Type B pancreatic cell (in vitro differentiated cells): ENCODE measurements around the gene MADD. TPM values are rescaled to one million over a fixed set of nuclear protein-coding genes. Genes with fewer than 3 reads are reported as not detected.

Experiments
- DNase-seq: peaks from one replicate; pipeline ENCODE4 v3.0.0; 2021; ENCODE audit warnings: mixed read lengths; ENCODE audit not compliant: unreplicated experiment; ENCODE audit errors: extremely low spot score
- H3K27ac Mint-ChIP-seq: 2 replicates; pipeline ENCODE4 v1.8.0; 2021; ENCODE audit warnings: mild to moderate bottlenecking, mixed read lengths
- H3K27me3 Mint-ChIP-seq: 2 replicates; pipeline ENCODE4 v1.8.0; 2021; ENCODE audit warnings: mixed read lengths
- H3K36me3 Mint-ChIP-seq: 2 replicates; pipeline ENCODE4 v1.8.0; 2021; ENCODE audit warnings: mixed read lengths
- H3K4me1 Mint-ChIP-seq: one replicate; pipeline ENCODE4 v1.8.0; 2021; ENCODE audit warnings: mixed read lengths; ENCODE audit not compliant: unreplicated experiment
- H3K4me3 Mint-ChIP-seq: 2 replicates; pipeline ENCODE4 v1.8.0; 2021; ENCODE audit warnings: mild to moderate bottlenecking, mixed read lengths
- H3K9me3 Mint-ChIP-seq: 2 replicates; pipeline ENCODE4 v1.8.0; 2021; ENCODE audit warnings: mixed read lengths
- total RNA-seq: library from RNA; stranded (reverse); gene quantifications from 2 replicates; pipeline ENCODE4 v1.2.1, GENCODE V29; 2021; ENCODE audit warnings: low replicate concordance
- TF ChIP-seq, protein P1 (sequence below): fragments of 200-600 bp; sonication (generic); conservative IDR thresholded peaks from 2 replicates; pipeline ENCODE4 v1.5.0; 2021; ENCODE audit warnings: antibody characterized with exemption, mild to moderate bottlenecking

Gene MADD
- total RNA-seq, 1 donor from 2014 or later, result 47.7 TPM

DNA sequence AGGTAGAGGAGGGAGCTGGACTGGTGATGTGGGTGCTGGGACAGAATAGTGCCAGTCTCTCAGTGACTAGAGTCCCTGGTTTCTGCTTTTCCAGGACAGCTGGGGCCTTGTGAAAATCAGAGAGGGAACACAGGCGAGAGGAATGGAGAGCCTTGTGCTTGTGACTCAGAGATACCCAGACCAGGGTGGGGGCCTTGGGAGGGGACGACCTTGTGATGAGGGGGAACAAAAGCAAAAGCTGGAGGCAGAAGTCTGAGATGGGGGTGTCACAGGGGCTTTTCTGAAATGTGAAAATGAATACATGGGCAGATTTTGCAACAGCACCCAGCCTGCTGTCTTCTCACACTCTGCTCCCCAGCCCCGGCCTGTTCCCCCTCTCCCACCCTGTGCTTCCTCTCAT is 15.5 kb upstream of the MADD start:
- Mint-ChIP-seq H3K4me3 (peak overlapping the region; percentile 54), H3K9me3 (no peaks in the 10 kb centered on the region), H3K27ac (peak overlapping the region; percentile 48), H3K4me1 (peaks cover 33% of the 10 kb centered on the region), H3K36me3 (no peaks in the 10 kb centered on the region), H3K27me3 (no peaks in the 10 kb centered on the region)
- TF ChIP-seq, protein P1, sequence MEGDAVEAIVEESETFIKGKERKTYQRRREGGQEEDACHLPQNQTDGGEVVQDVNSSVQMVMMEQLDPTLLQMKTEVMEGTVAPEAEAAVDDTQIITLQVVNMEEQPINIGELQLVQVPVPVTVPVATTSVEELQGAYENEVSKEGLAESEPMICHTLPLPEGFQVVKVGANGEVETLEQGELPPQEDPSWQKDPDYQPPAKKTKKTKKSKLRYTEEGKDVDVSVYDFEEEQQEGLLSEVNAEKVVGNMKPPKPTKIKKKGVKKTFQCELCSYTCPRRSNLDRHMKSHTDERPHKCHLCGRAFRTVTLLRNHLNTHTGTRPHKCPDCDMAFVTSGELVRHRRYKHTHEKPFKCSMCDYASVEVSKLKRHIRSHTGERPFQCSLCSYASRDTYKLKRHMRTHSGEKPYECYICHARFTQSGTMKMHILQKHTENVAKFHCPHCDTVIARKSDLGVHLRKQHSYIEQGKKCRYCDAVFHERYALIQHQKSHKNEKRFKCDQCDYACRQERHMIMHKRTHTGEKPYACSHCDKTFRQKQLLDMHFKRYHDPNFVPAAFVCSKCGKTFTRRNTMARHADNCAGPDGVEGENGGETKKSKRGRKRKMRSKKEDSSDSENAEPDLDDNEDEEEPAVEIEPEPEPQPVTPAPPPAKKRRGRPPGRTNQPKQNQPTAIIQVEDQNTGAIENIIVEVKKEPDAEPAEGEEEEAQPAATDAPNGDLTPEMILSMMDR, result no peak
- DNase-seq, result no peak

DNA sequence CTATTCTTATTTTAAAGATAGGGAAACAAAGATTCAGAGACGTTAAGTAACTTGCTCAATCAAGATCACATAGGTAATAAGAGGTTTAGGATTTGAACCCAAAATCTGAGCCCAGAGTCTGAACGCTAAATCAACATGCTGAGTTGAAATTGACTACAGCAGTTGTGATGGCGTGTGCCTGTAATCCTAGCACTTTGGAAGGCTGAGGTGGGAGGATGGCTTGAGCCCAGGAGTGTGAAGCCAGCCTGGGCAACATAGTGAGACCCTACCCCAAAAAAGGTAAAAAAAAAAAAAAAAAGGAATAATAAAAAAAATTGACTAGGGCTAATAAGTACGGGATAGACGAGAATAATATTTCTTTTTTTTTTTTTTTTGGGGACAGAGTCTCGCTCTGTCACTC is 13.6 kb upstream of the MADD start:
- peaks cover 35% of the 10 kb centered on the region for H3K4me1 Mint-ChIP-seq
- no peaks in the 10 kb centered on the region for H3K27me3 Mint-ChIP-seq
- H3K9me3 Mint-ChIP-seq, result no peaks in the 10 kb centered on the region
- no peak for DNase-seq
- no peak overlapping the region for H3K4me3 Mint-ChIP-seq
- H3K27ac Mint-ChIP-seq, result no peak overlapping the region
- H3K36me3 Mint-ChIP-seq, result no peaks in the 10 kb centered on the region
- TF ChIP-seq, protein P1, result no peak

DNA sequence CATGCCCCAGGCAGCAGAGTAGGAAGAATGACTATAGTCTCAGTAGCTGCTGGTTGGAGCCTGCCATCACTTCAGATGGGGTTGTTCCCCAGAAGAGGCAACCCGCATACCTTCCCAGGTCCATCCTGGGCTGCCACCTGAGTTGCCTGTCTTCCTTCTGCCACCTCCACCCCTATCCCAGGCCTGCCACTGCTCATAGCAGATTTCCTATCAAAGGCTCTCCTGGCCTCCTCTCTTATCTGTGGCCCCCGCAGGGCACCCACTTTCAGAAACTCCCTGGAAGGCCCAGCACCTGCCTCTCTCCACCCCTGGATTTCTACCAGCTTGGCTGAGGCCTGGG is 12.8 kb upstream of the MADD start:
- Mint-ChIP-seq H3K27ac (peak overlapping the region; percentile 41), H3K4me1 (peaks cover 35% of the 10 kb centered on the region), H3K4me3 (peak overlapping the region; percentile 70), H3K9me3 (no peaks in the 10 kb centered on the region), H3K27me3 (no peaks in the 10 kb centered on the region), H3K36me3 (no peaks in the 10 kb centered on the region)
- TF ChIP-seq, protein P1, result no peak
- no peak for DNase-seq

DNA sequence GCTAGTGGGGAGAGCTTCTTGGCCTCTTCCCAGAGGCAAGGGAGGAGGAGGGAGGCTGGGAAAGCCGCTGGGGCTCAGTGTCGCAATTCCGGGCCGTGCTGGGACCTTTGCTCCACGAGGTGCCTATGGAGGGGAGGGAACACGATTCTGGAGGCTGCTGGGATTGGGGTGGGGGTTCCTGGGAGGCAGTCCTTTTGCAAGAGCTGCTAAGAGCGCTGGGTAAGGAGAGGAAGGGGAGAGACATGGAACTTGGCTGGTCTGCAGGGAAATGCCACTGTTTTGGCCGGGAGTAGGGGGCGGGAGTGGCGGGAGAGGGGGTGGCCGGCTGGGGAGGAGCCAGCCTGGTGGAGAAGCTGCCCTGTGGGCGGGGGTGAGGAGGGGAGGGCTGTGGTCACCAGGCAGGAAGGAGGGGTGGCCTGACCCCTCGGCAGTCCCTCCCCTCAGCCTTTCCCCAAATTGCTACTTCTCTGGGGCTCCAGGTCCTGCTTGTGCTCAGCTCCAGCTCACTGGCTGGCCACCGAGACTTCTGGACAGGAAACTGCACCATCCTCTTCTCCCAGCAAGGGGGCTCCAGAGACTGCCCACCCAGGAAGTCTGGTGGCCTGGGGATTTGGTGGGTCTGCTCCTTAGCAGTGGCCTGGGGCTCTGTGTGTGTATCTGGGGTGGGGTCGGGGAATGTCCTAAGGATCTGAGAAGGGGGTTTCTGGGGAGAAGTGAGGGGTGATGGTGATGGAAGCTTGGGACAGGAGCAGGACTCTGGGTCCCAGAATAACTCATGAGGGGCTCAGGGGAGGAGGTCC is 12.2 kb upstream of the MADD start, which contains the start of gene NR1H3:
NR1H3 (plus strand) TSS at position 480 of the 800 bp plus-strand sequence. CDS start 1,221 bp downstream, outside the sequence.
- Mint-ChIP-seq H3K27ac (peak within 1 kb of the TSS; percentile 59), H3K27me3 (no peaks in the 10 kb centered on the region), H3K4me1 (peaks cover 35% of the 10 kb centered on the region), H3K36me3 (no peaks in the 10 kb centered on the region), H3K9me3 (no peaks in the 10 kb centered on the region), H3K4me3 (peak within 1 kb of the TSS; percentile 70)
- TF ChIP-seq, protein P1, result peak; percentile 75
- no peak for DNase-seq

DNA sequence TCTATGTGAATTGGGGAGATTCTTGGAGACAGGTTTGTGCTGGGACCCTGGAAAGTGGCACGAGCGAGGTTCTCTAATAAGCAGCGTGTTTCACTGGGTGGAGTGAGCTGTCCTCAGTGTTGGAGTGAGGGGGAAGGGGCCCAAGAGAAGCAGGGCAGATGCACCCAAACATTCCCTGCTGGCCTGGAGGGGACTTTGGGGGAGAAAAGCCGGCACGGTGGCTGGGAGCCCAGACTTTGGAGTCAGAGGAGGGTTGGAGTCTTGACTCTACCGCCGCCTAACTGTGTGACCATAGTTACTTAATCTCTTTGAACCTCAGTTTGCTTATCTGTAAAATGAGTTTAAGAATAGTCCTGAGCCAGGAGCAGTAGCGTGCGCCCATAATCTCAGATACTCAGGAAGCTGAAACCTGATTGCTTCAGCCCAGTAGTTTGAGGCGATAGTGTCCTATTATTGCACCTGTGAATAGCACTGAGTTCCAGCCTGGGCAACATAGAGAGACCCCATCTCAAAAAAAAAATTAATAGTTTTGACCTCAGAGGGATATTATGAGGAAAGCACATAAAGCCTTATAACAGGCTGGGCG is 11.5 kb upstream of the MADD start:
- TF ChIP-seq, protein P1, result no peak
- peak overlapping the region; percentile 59 for H3K27ac Mint-ChIP-seq

More for the DNA sequence above, 11.5 kb upstream of the MADD start:
- Mint-ChIP-seq H3K36me3 (no peaks in the 10 kb centered on the region), H3K4me1 (peaks cover 32% of the 10 kb centered on the region), H3K4me3 (peak overlapping the region; percentile 44), H3K27me3 (no peaks in the 10 kb centered on the region), H3K9me3 (no peaks in the 10 kb centered on the region)
- DNase-seq, result no peak
